Ishikawa (cell line): ENCODE data around the gene CLCA2.

Source experiments
- EP300 ChIP-seq: IDR thresholded peaks from 2 replicates; pipeline ENCODE4 v1.6.1; 2012; ENCODE audit warnings: borderline replicate concordance
- REST ChIP-seq: IDR thresholded peaks from 2 replicates; pipeline ENCODE4 v1.6.1; 2012; ENCODE audit warnings: low read depth, mild to moderate bottlenecking
- TAF1 ChIP-seq: IDR thresholded peaks from 2 replicates; pipeline ENCODE4 v1.6.1; 2012; ENCODE audit warnings: low read depth, mild to moderate bottlenecking
- TCF12 ChIP-seq: IDR thresholded peaks from 2 replicates; pipeline ENCODE4 v1.6.1; 2012; ENCODE audit warnings: low read depth
- TEAD4 ChIP-seq: IDR thresholded peaks from 2 replicates; pipeline ENCODE4 v1.6.1; 2012
- ZBTB7A ChIP-seq: IDR thresholded peaks from 2 replicates; pipeline ENCODE4 v1.6.1; 2012; ENCODE audit warnings: low read depth
- TF ChIP-seq, protein P1 (sequence below): IDR thresholded peaks from 2 replicates; pipeline ENCODE4 v1.6.1; 2012

- TF ChIP-seq, protein P1, sequence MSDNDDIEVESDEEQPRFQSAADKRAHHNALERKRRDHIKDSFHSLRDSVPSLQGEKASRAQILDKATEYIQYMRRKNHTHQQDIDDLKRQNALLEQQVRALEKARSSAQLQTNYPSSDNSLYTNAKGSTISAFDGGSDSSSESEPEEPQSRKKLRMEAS, result no peak
- TF ChIP-seq TCF12, result no peak
- TF ChIP-seq REST, result no peak
- TF ChIP-seq ZBTB7A, result no peak
- TF ChIP-seq TAF1, result no peak
- no peak for TF ChIP-seq EP300
- no peak for TF ChIP-seq TEAD4
Observed at GRCh38 chr1:86478416-86479156, 54.6 kb downstream of the CLCA2 start.
